ENCODE data around the gene CD81.

The CD81 gene

DNA sequence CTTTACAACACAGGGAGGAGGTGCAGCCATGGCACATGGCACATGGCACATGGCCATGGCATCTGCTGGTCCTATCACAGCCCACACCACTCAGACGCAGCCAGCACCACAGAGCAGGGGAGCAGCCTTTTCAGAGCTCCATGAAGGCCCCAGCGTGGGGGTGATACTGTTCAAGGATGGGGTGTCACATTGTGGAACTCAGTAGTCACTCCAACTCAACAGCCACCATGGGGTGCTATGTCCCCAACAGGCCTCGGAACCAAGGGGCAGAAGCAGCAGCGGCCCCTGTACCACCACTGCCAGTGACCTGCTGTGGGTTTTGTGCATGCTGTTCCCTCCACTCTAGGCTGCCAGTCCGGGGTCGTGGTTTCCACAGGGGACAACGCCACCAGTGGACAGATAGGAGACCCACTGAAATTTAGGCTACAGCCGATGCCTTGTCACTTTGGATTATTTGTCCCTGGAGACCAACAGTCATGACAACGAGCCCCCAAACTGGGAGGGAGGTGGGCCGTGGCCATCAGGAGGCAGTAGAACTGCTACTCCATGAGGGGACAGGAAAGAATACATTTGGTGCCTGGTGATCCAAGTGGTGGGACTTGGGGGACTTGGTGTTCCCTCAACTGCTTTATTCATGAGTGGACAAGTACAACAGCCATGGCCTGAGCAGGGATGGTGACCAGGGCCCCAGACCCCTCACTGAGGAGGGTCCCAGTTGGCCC lies 30.4 kb upstream of the CD81 start:
- TF ChIP-seq, protein P1, sequence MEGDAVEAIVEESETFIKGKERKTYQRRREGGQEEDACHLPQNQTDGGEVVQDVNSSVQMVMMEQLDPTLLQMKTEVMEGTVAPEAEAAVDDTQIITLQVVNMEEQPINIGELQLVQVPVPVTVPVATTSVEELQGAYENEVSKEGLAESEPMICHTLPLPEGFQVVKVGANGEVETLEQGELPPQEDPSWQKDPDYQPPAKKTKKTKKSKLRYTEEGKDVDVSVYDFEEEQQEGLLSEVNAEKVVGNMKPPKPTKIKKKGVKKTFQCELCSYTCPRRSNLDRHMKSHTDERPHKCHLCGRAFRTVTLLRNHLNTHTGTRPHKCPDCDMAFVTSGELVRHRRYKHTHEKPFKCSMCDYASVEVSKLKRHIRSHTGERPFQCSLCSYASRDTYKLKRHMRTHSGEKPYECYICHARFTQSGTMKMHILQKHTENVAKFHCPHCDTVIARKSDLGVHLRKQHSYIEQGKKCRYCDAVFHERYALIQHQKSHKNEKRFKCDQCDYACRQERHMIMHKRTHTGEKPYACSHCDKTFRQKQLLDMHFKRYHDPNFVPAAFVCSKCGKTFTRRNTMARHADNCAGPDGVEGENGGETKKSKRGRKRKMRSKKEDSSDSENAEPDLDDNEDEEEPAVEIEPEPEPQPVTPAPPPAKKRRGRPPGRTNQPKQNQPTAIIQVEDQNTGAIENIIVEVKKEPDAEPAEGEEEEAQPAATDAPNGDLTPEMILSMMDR (conservative IDR thresholded peaks at IDR 0.05; ENCODE audit: low read length) = no peak
- no peak overlapping the region for H3K4me3 ChIP-seq (ENCODE audit: low read length, poor library complexity, severe bottlenecking)
- H3F3A ChIP-seq (ENCODE audit: low read depth) = no peaks in the 10 kb centered on the region
- H3K4me1 ChIP-seq (ENCODE audit: insufficient read depth, low read length, poor library complexity, severe bottlenecking) = no peaks in the 10 kb centered on the region
- H3K9me2 ChIP-seq (replicated peaks; ENCODE audit: low read depth, low read length) = no peaks in the 10 kb centered on the region
- H3K36me3 ChIP-seq (ENCODE audit: insufficient read depth, low read length) = no peaks in the 10 kb centered on the region
- H3K4me2 ChIP-seq (ENCODE audit: low read depth, low read length, poor library complexity, severe bottlenecking) = no peak overlapping the region
- H3K9me3 ChIP-seq (ENCODE audit: insufficient read depth, low read depth, low read length) = no peaks in the 10 kb centered on the region; the same call in 1 of the 2 replicates
- no peak overlapping the region for H2AFZ ChIP-seq (ENCODE audit: low read length)
- H3K27me3 ChIP-seq (ENCODE audit: insufficient read depth, low read length, poor library complexity, severe bottlenecking) = no peaks in the 10 kb centered on the region
- no peaks in the 10 kb centered on the region for H3K79me2 ChIP-seq (ENCODE audit: insufficient read depth, low read length)
- no peak overlapping the region for H3K9ac ChIP-seq (ENCODE audit: low read depth, low read length, poor library complexity, severe bottlenecking)
- H4K20me1 ChIP-seq (ENCODE audit: insufficient read depth, low read length, poor library complexity, severe bottlenecking) = no peaks in the 10 kb centered on the region

- Histone ChIP-seq H4K20me1 (ENCODE audit: insufficient read depth, low read length, poor library complexity, severe bottlenecking) (no peaks in the 10 kb centered on the region), H2AFZ (ENCODE audit: low read length) (no peak overlapping the region), H3K4me3 (ENCODE audit: low read length, poor library complexity, severe bottlenecking) (no peak overlapping the region), H3K4me1 (ENCODE audit: insufficient read depth, low read length, poor library complexity, severe bottlenecking) (no peaks in the 10 kb centered on the region), H3K79me2 (ENCODE audit: insufficient read depth, low read length) (no peaks in the 10 kb centered on the region), H3K9me3 (ENCODE audit: insufficient read depth, low read depth, low read length) (no peaks in the 10 kb centered on the region; the same call in 1 of the 2 replicates), H3K36me3 (ENCODE audit: insufficient read depth, low read length) (no peaks in the 10 kb centered on the region), H3F3A (ENCODE audit: low read depth) (no peaks in the 10 kb centered on the region), H3K9me2 (replicated peaks; ENCODE audit: low read depth, low read length) (no peaks in the 10 kb centered on the region), H3K9ac (ENCODE audit: low read depth, low read length, poor library complexity, severe bottlenecking) (no peak overlapping the region), H3K4me2 (ENCODE audit: low read depth, low read length, poor library complexity, severe bottlenecking) (no peak overlapping the region), H3K27me3 (ENCODE audit: insufficient read depth, low read length, poor library complexity, severe bottlenecking) (no peaks in the 10 kb centered on the region)
- TF ChIP-seq, protein P1 (conservative IDR thresholded peaks at IDR 0.05; ENCODE audit: low read length) = no peak
- TF ChIP-seq EZH2phosphoT487 (IDR thresholded peaks at IDR 0.05; ENCODE audit: borderline replicate concordance) = no peak
These were observed 29.7 kb upstream of the CD81 start for GRCh38 chr11:2347308-2347830.

DNA sequence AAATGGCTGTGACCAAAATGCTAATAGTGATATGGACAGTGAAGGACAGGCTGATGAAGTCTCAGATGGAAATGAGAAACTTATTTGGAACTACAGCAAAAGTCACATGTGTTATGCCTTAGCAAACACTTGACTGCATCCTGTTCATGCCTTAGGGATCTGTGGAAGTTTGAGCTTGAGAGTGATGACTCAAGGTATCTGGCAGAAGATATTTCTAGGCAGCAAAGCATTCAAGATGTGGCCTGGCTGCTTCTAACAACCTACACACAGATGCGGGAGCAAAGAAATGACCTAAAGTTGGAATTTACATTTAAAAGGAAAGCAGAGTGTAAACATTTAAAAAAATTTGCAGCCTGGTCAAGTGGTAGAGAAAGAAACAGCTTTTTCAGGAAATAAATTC lies 28.1 kb upstream of the CD81 start:
- no peaks in the 10 kb centered on the region; the same call in 1 of the 2 replicates for H3K9me3 ChIP-seq (ENCODE audit: insufficient read depth, low read depth, low read length)
- no peak overlapping the region for H3K4me2 ChIP-seq (ENCODE audit: low read depth, low read length, poor library complexity, severe bottlenecking)
- H3K4me3 ChIP-seq (ENCODE audit: low read length, poor library complexity, severe bottlenecking) = no peak overlapping the region
- no peaks in the 10 kb centered on the region for H3K4me1 ChIP-seq (ENCODE audit: insufficient read depth, low read length, poor library complexity, severe bottlenecking)
- H3K9ac ChIP-seq (ENCODE audit: low read depth, low read length, poor library complexity, severe bottlenecking) = no peak overlapping the region
- H3F3A ChIP-seq (ENCODE audit: low read depth) = no peaks in the 10 kb centered on the region
- no peaks in the 10 kb centered on the region for H3K27me3 ChIP-seq (ENCODE audit: insufficient read depth, low read length, poor library complexity, severe bottlenecking)
- H2AFZ ChIP-seq (ENCODE audit: low read length) = no peak overlapping the region
- no peaks in the 10 kb centered on the region for H4K20me1 ChIP-seq (ENCODE audit: insufficient read depth, low read length, poor library complexity, severe bottlenecking)
- H3K9me2 ChIP-seq (replicated peaks; ENCODE audit: low read depth, low read length) = no peaks in the 10 kb centered on the region
- no peaks in the 10 kb centered on the region for H3K79me2 ChIP-seq (ENCODE audit: insufficient read depth, low read length)
- H3K36me3 ChIP-seq (ENCODE audit: insufficient read depth, low read length) = no peaks in the 10 kb centered on the region
- TF ChIP-seq EZH2phosphoT487 (IDR thresholded peaks at IDR 0.05; ENCODE audit: borderline replicate concordance) = no peak
- TF ChIP-seq, protein P1 (conservative IDR thresholded peaks at IDR 0.05; ENCODE audit: low read length) = no peak

All from Loucy (cell line).